Measurements from ENCODE around the gene SLC17A5. TPM values are rescaled to one million over a fixed set of nuclear protein-coding genes. Genes with fewer than 3 reads are reported as not detected.

Gene SLC17A5
- total RNA-seq, 1 experiment from 2014 or later = 16.9 TPM

DNA sequence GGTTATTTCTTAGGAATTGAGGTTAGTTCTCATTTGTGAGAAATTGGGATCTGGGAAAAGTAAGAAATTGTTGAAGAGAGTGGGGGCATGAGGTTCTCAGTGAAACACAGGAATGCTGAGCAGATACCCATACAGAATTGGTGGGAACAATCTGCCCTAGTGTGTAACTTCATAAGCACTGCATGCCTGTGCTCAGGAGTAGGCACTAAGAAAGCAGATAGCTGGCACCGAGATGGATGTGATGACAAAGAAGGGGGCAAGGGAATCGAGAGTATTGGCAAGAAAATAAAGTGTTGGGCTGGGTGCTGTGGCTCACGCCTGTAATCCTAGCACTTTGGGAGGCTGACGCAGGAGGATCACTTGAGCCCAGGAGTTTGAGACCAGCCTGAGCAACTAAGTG, 4.0 kb downstream of the SLC17A5 start:
- Histone ChIP-seq H3K27ac (no peak overlapping the region), H3K79me2 (ENCODE audit: low read depth) (peaks cover 12% of the 10 kb centered on the region), H3K4me1 (replicated peaks; ENCODE audit: insufficient read depth) (peaks cover 16% of the 10 kb centered on the region), H4K20me1 (ENCODE audit: insufficient read depth) (no peaks in the 10 kb centered on the region), H3K36me3 (ENCODE audit: low read depth) (no peaks in the 10 kb centered on the region; the same call in 1 of the 2 replicates), H3K4me2 (no peak overlapping the region), H3F3A (ENCODE audit: insufficient read depth, low read depth) (peaks cover 5% of the 10 kb centered on the region), H3K4me3 (no peak overlapping the region), H3K9me2 (ENCODE audit: insufficient read depth) (no peaks in the 10 kb centered on the region), H3K9me3 (ENCODE audit: insufficient read depth, low read depth) (no peaks in the 10 kb centered on the region), H3K27me3 (ENCODE audit: insufficient read depth, low read depth) (no peaks in the 10 kb centered on the region), H2AFZ (no peak overlapping the region)
- TF ChIP-seq, protein P1, sequence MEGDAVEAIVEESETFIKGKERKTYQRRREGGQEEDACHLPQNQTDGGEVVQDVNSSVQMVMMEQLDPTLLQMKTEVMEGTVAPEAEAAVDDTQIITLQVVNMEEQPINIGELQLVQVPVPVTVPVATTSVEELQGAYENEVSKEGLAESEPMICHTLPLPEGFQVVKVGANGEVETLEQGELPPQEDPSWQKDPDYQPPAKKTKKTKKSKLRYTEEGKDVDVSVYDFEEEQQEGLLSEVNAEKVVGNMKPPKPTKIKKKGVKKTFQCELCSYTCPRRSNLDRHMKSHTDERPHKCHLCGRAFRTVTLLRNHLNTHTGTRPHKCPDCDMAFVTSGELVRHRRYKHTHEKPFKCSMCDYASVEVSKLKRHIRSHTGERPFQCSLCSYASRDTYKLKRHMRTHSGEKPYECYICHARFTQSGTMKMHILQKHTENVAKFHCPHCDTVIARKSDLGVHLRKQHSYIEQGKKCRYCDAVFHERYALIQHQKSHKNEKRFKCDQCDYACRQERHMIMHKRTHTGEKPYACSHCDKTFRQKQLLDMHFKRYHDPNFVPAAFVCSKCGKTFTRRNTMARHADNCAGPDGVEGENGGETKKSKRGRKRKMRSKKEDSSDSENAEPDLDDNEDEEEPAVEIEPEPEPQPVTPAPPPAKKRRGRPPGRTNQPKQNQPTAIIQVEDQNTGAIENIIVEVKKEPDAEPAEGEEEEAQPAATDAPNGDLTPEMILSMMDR (conservative IDR thresholded peaks at IDR 0.05) = no peak
- no peak for TF ChIP-seq EZH2 (IDR thresholded peaks at IDR 0.05; ENCODE audit: low read depth)
- BruUV-seq (replicated peaks) = no TSS peak
- no peak for DNase-seq
- intact Hi-C loops (cut with micrococcal nuclease; ENCODE audit: unreplicated experiment) = loop anchor here (5.0 to 10.0 kb wide), 2 partner anchors 262 to 365 kb away; no protein-coding TSS in a partner anchor
- POLR2A ChIA-PET (ENCODE audit: unreplicated experiment) = no interaction called here
- CTCF ChIA-PET = no interaction called here

DNA sequence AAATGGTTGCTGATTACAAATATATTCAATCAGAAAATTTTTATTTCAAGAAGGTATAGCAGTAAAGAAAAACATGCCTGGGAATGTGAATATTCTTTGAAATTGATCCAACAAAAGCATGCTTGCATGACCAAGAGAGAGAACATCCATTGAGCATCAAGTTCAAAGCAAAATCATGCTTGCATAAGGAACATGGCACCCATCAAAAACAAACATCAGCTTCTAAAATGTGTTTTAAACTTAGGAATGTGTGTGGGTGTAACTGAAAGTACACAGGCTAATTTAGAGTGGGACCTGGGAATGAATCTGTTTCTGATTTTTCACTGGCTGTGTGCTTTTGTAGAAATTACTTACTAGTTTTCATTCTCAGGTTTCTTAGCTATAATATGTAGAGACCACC, 5.6 kb downstream of the SLC17A5 start:
- no peak overlapping the region for H2AFZ ChIP-seq
- BruUV-seq (replicated peaks) = no TSS peak
- H3K27ac ChIP-seq = no peak overlapping the region
- no peak overlapping the region for H3K4me2 ChIP-seq
- no peaks in the 10 kb centered on the region for H4K20me1 ChIP-seq (ENCODE audit: insufficient read depth)
- peaks cover 13% of the 10 kb centered on the region for H3F3A ChIP-seq (ENCODE audit: insufficient read depth, low read depth)
- peaks cover 27% of the 10 kb centered on the region for H3K4me1 ChIP-seq (replicated peaks; ENCODE audit: insufficient read depth)
- H3K9me2 ChIP-seq (ENCODE audit: insufficient read depth) = no peaks in the 10 kb centered on the region
- no peaks in the 10 kb centered on the region; the same call in 1 of the 2 replicates for H3K36me3 ChIP-seq (ENCODE audit: low read depth)
- DNase-seq = no peak
- TF ChIP-seq, protein P1 (conservative IDR thresholded peaks at IDR 0.05) = no peak
- no peak for TF ChIP-seq EZH2 (IDR thresholded peaks at IDR 0.05; ENCODE audit: low read depth)
- H3K9me3 ChIP-seq (ENCODE audit: insufficient read depth, low read depth) = no peaks in the 10 kb centered on the region
- intact Hi-C loops (cut with micrococcal nuclease; ENCODE audit: unreplicated experiment) = no loop called here
- CTCF ChIA-PET = interaction anchor here (0.6 to 0.9 kb wide), 2 partner anchors 124 to 133 kb away, joined by 3 to 4 read pairs; no protein-coding TSS in a partner anchor
- H3K79me2 ChIP-seq (ENCODE audit: low read depth) = peaks cover 9% of the 10 kb centered on the region
- no peak overlapping the region for H3K4me3 ChIP-seq
- H3K27me3 ChIP-seq (ENCODE audit: insufficient read depth, low read depth) = no peaks in the 10 kb centered on the region
- POLR2A ChIA-PET (ENCODE audit: unreplicated experiment) = interaction anchor here (0.7 kb wide), 1 partner anchor 136 kb away, joined by 3 read pairs; no protein-coding TSS in a partner anchor

DNA sequence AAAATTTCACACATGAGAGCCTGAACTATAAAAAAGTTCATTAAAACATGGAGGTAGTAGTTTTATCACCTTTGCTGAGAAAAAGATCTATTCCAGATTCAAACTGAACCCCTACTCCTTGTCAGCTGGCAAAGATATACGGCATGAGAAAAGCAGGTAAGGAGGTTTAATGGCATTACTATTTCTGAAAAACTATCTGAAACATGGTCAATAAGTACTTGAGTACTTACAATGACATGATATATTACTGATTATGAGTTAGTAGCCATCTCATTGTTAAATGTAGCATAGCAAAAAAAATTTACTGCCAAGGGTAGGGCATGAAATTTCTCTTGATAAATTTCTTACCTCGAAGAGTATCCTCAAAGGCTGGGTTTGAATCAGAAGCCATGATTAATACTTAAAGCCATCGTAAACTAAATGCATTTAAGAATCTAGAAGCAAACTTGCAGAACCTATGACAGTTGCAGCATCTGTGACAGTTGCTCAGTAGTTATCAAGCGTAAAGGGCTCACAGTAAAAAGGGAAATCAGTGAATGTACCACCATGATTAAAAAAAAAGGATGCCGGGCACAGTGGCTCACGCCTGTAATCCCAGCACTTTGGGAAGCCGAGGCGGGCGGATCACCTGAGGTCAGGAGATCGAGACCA, 8.7 kb downstream of the SLC17A5 start:
- Histone ChIP-seq H3K27ac (0 out of 2 replicates have a peak overlapping the region, but pooled peaks have one; percentile 48), H4K20me1 (ENCODE audit: insufficient read depth) (no peaks in the 10 kb centered on the region), H3K4me1 (replicated peaks; ENCODE audit: insufficient read depth) (peaks cover 22% of the 10 kb centered on the region), H3K4me2 (no peak overlapping the region), H2AFZ (no peak overlapping the region), H3K9me3 (ENCODE audit: insufficient read depth, low read depth) (no peaks in the 10 kb centered on the region), H3K27me3 (ENCODE audit: insufficient read depth, low read depth) (no peaks in the 10 kb centered on the region), H3F3A (ENCODE audit: insufficient read depth, low read depth) (peaks cover 16% of the 10 kb centered on the region), H3K36me3 (ENCODE audit: low read depth) (no peaks in the 10 kb centered on the region; the same call in 1 of the 2 replicates), H3K79me2 (ENCODE audit: low read depth) (no peaks in the 10 kb centered on the region), H3K9me2 (ENCODE audit: insufficient read depth) (no peaks in the 10 kb centered on the region), H3K4me3 (no peak overlapping the region)
- CTCF ChIA-PET = interaction anchor here (0.7 kb wide), 2 partner anchors 13 to 179 kb away, joined by 3 to 4 read pairs; no protein-coding TSS in a partner anchor
- no peak for TF ChIP-seq EZH2 (IDR thresholded peaks at IDR 0.05; ENCODE audit: low read depth)
- TF ChIP-seq, protein P1 (conservative IDR thresholded peaks at IDR 0.05) = no peak
- POLR2A ChIA-PET (ENCODE audit: unreplicated experiment) = interaction anchor here (0.6 to 0.7 kb wide), 2 partner anchors 317 to 1223 kb away, joined by 12 to 16 read pairs; no protein-coding TSS in a partner anchor
- intact Hi-C loops (cut with micrococcal nuclease; ENCODE audit: unreplicated experiment) = no loop called here
- no peak for DNase-seq
- no TSS peak for BruUV-seq (replicated peaks)
